K562 (cell line): ENCODE data around the gene OSCP1. TPM values are rescaled to one million over a fixed set of nuclear protein-coding genes. Genes with fewer than 3 reads are reported as not detected.
A peak's percentile ranks its signal among the peaks of the same experiment; 100 is the strongest.

ENCODE experiments used
- ATAC-seq: fragments of 200-7000 bp; cut with Tn5 transposase; 3 replicates; pipeline ENCODE4 v1.9.1; 2020; ENCODE audit warnings: moderate library complexity
- BruUV-seq: library from RNA; stranded (reverse); fragments of 400-500 nt; replicated peaks from 2 replicates; lab custom pipeline; 2021; lab: Mats Ljungman, UMichigan
- CTCF ChIA-PET: fragments of 300-600 bp; formaldehyde crosslinking; extraction: SDS; loops from one replicate; lab custom pipeline; 2021; ENCODE audit warnings: low intra/inter-chr PET ratio; lab: Yijun Ruan, JAX
- POLR2A ChIA-PET: fragments of 300-600, 350-650 bp; sonication (Branson Sonifier 250); formaldehyde crosslinking; extraction: SDS; loops from one replicate; lab custom pipeline; 2021; ENCODE audit warnings: antibody characterized with exemption, inconsistent platforms; lab: Yijun Ruan, JAX
- DNase-seq, 4 experiments: peaks; one replicate each; pipeline versions ENCODE4 v3.0.0 to v3.0.0-alpha.2; 2011 to 2018; ENCODE audit warnings: low spot score in 3 of 4, mixed read lengths in 3 of 4; ENCODE audit errors: extremely low read depth in 1 of 4
- FAIRE-seq: peaks from 2 replicates; lab custom pipeline; 2011; peaks lifted over from hg19 to GRCh38; lab: Jason Lieb, UNC
- H2AFZ ChIP-seq: 2 replicates; pipeline ENCODE4 v1.6.0; 2011; ENCODE audit warnings: low read depth, low read length, control low read depth, inconsistent platforms
- H3K27ac ChIP-seq: fragments of 200-600 bp; 3 replicates; pipeline ENCODE4 v1.8.0; 2011; ENCODE audit warnings: low read depth, mild to moderate bottlenecking, control low read depth, inconsistent platforms, low read length, moderate library complexity, mixed read lengths; ENCODE audit errors: extremely low read depth
- H3K27me3 ChIP-seq, 2 experiments: fragments of 300-600 bp in 1 of 2; 2 replicates in 1 of 2; 3 replicates in 1 of 2; pipeline versions ENCODE4 v1.6.0 to v1.8.0; 2011; ENCODE audit warnings: inconsistent platforms in 2 of 2, low read length in 2 of 2, mild to moderate bottlenecking in 1 of 2, mixed read lengths in 1 of 2, moderate library complexity in 1 of 2; ENCODE audit not compliant: control insufficient read depth in 2 of 2, insufficient read depth in 2 of 2
- H3K36me3 ChIP-seq: fragments of 300-600 bp; 3 replicates; pipeline ENCODE4 v1.8.0; 2011; ENCODE audit warnings: mild to moderate bottlenecking, low read length, inconsistent platforms; ENCODE audit not compliant: control insufficient read depth, insufficient read depth
- H3K4me1 ChIP-seq, 2 experiments: fragments of 200-600 bp in 1 of 2; replicated peaks in 1 of 2; 2 replicates in 1 of 2; 3 replicates in 1 of 2; pipeline versions ENCODE4 v1.5.1 to v1.8.0; 2011; ENCODE audit warnings: inconsistent platforms in 2 of 2, low read length in 2 of 2, mild to moderate bottlenecking in 1 of 2, mixed read lengths in 1 of 2, moderate library complexity in 1 of 2; ENCODE audit not compliant: control insufficient read depth in 2 of 2, insufficient read depth in 2 of 2
- H3K4me2 ChIP-seq: 2 replicates; pipeline ENCODE4 v1.6.1; 2011; ENCODE audit warnings: low read length, control low read depth, inconsistent platforms, mixed read lengths; ENCODE audit not compliant: insufficient read depth
- H3K4me3 ChIP-seq: fragments of 200-600 bp; sonication (generic), shearing (Covaris generic); 2 replicates; pipeline ENCODE4 v1.5.1; 2016; ENCODE audit warnings: control low read depth, inconsistent platforms
- H3K79me2 ChIP-seq: fragments of 200-600 bp; 3 replicates; pipeline ENCODE4 v1.8.0; 2011; ENCODE audit warnings: low read length, inconsistent platforms; ENCODE audit not compliant: control insufficient read depth, insufficient read depth
- H3K9ac ChIP-seq, 2 experiments: 2 replicates each; pipeline versions ENCODE4 v1.6.0 to v1.6.1; 2011; ENCODE audit warnings: low read depth in 2 of 2, low read length in 2 of 2, control low read depth in 1 of 2, inconsistent platforms in 1 of 2, mild to moderate bottlenecking in 1 of 2, mixed read lengths in 1 of 2; ENCODE audit not compliant: insufficient read depth in 1 of 2
- H3K9me1 ChIP-seq: one replicate; pipeline ENCODE4 v1.6.0; 2011; ENCODE audit warnings: inconsistent platforms, mild to moderate bottlenecking, low read length, moderate library complexity; ENCODE audit not compliant: control insufficient read depth, insufficient read depth
- H3K9me3 ChIP-seq: replicated peaks from 2 replicates; pipeline ENCODE4 v1.5.1; 2011; ENCODE audit warnings: low read depth, low read length, inconsistent platforms; ENCODE audit not compliant: control insufficient read depth, insufficient read depth
- H4K20me1 ChIP-seq: replicated peaks from 2 replicates; pipeline ENCODE4 v1.6.1; 2011; ENCODE audit warnings: low read length, inconsistent platforms, mixed read lengths; ENCODE audit not compliant: control insufficient read depth, insufficient read depth
- GABPA ChIP-seq: fragments of 200-800 bp; sonication (Bioruptor generic); conservative IDR thresholded peaks from 2 replicates; pipeline ENCODE4 v1.6.1; 2016; ENCODE audit warnings: low read depth, missing genetic modification characterization, missing compliant biosample characterization
- HDAC8 ChIP-seq: fragments of 450-650 bp; IDR thresholded peaks from 2 replicates; pipeline ENCODE4 v1.6.1; 2016; ENCODE audit warnings: mild to moderate bottlenecking, missing genetic modification characterization, moderate library complexity, missing compliant biosample characterization
- KLF6 ChIP-seq: fragments of 250-450 bp; sonication (Bioruptor Pico); IDR thresholded peaks from 2 replicates; pipeline ENCODE4 v1.4.0; 2020; ENCODE audit warnings: mild to moderate bottlenecking, moderate library complexity, borderline replicate concordance
- LARP7 ChIP-seq: fragments of 450-650 bp; IDR thresholded peaks from 2 replicates; pipeline ENCODE4 v1.6.1; 2016
- MTA1 ChIP-seq: fragments of 450-650 bp; IDR thresholded peaks from 2 replicates; pipeline ENCODE4 v1.6.1; 2017; ENCODE audit warnings: borderline replicate concordance
- NFRKB ChIP-seq: fragments of 450-650 bp; IDR thresholded peaks from 2 replicates; pipeline ENCODE4 v1.6.1; 2016; ENCODE audit warnings: low read depth
- POLR2H ChIP-seq: IDR thresholded peaks from 2 replicates; pipeline ENCODE4 v1.6.1; 2016; ENCODE audit warnings: missing genetic modification characterization, low read depth, mild to moderate bottlenecking, control low read depth, missing compliant biosample characterization, moderate library complexity
- RB1 ChIP-seq: fragments of 450-650 bp; IDR thresholded peaks from 2 replicates; pipeline ENCODE4 v1.6.1; 2017; ENCODE audit warnings: low read depth, mild to moderate bottlenecking
- SMAD2 ChIP-seq: fragments of 150-350 bp; IDR thresholded peaks from 2 replicates; pipeline ENCODE4 v1.6.1; 2014; ENCODE audit warnings: low read depth, mild to moderate bottlenecking, low read length
- ZC3H4 ChIP-seq: sonication (generic); formaldehyde crosslinking; IDR thresholded peaks from 2 replicates; pipeline ENCODE4 v1.9.0; 2021; ENCODE audit warnings: missing genetic modification reagents, borderline replicate concordance
- WGBS: fragments of 100-300 bp; shearing (Covaris generic); methylation state at CpG from one replicate; pipeline ENCODE4 v1.1.6; 2016; ENCODE audit warnings: low coverage, mixed read lengths; ENCODE audit not compliant: insufficient coverage; ENCODE audit errors: missing lambda C conversion rate; 5-methylcytosine and 5-hydroxymethylcytosine counted together
- in situ Hi-C: fragments of 300-500 bp; cut with MboI; formaldehyde crosslinking; loops from 4 replicates; pipeline ENCODE4 v1.15.0; 2018; ENCODE audit warnings: inconsistent platforms, mixed read lengths
- intact Hi-C: fragments of 100-400 bp; cut with micrococcal nuclease; formaldehyde crosslinking; loops from 2 replicates; pipeline ENCODE4 v1.14.2; 2022
- polyA plus RNA-seq, 8 experiments: library from polyadenylated mRNA; depleted of rRNA in 4 of 8; stranded (reverse) in 5 of 8; unstranded in 3 of 8; fragments of >200 nt; fragmentation: Nextera tagmentation in 2 of 8; fragmentation: Illumina TruSeq in 1 of 8; extraction: Ambion mirVana in 2 of 8; extraction: Trizol in 1 of 8; gene quantifications; 2 replicates each; pipeline versions ENCODE4 v1.2.1 to v1.2.3, GENCODE V29; 2011 to 2014; ENCODE audit warnings: inconsistent platforms in 1 of 8, missing spikeins in 1 of 8
- total RNA-seq, 7 experiments: library from RNA; depleted of rRNA in 6 of 7; stranded (reverse); fragments of >200 nt in 6 of 7; fragmentation: Illumina TruSeq in 2 of 7; extraction: Trizol in 2 of 7; gene quantifications; 2 replicates each; pipeline versions ENCODE4 v1.2.1 to v1.2.3, GENCODE V29; 2011 to 2021; ENCODE audit warnings: low replicate concordance in 1 of 7
- TF ChIP-seq, protein P1 (sequence below): fragments of 450-650 bp; IDR thresholded peaks from 2 replicates; pipeline ENCODE4 v1.6.1; 2014; ENCODE audit warnings: low read depth, mild to moderate bottlenecking, moderate library complexity, borderline replicate concordance
- TF ChIP-seq, protein P2 (sequence below): sonication (generic); formaldehyde crosslinking; IDR thresholded peaks from 2 replicates; pipeline ENCODE4 v1.8.0; 2022; ENCODE audit warnings: mild to moderate bottlenecking, missing genetic modification reagents, borderline replicate concordance
- TF ChIP-seq, protein P3 (sequence below): fragments of 450-650 bp; IDR thresholded peaks from one replicate; pipeline ENCODE4 v1.6.1; 2018; ENCODE audit warnings: mild to moderate bottlenecking, moderate library complexity; ENCODE audit not compliant: partially characterized antibody

Gene OSCP1
- total and polyA plus RNA-seq, 9 of the 15 experiments (the other 6 are each of a cell fraction or from before 2014, with no cell fraction given), result 0.15 to 0.40 (median 0.33) TPM; not detected in 5

DNA sequence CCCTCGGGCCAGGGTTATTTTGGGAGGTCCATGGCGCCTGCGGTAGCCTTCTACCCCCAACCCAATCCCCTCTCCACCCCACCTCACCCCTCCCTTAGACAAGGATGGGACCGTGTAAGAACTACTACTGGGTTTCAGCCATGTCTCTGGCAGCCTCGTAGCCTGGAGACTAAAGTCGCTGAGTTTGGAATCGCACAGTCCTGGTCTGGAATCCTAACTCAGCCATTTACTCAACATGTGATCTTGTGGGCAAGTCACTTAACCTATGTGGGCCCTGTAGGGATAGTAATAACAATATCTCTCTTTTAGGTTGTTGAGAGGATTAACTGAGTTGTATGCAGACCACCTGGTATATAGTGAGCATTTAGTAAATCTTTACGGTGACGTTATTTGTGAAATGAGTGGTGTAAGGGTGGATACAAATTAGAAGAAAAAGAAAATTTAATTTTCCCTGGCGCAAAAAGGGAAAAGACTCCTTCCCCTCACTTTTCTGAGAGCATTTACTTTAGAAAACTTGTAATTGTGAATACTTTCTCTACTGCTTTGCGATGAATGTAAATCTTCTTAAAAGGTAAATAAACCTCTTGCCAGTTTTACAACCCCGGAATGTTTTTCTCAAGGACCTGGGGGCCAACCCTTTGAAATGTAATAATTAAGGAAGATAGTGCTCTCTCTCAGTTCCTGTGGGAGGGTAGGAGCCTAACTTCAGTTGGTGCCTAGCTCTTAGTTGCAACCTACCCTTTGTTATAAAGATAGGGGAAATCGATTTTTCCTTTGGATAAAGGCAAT is 14.5 kb upstream of the OSCP1 start (continued):
- TF ChIP-seq, protein P1, sequence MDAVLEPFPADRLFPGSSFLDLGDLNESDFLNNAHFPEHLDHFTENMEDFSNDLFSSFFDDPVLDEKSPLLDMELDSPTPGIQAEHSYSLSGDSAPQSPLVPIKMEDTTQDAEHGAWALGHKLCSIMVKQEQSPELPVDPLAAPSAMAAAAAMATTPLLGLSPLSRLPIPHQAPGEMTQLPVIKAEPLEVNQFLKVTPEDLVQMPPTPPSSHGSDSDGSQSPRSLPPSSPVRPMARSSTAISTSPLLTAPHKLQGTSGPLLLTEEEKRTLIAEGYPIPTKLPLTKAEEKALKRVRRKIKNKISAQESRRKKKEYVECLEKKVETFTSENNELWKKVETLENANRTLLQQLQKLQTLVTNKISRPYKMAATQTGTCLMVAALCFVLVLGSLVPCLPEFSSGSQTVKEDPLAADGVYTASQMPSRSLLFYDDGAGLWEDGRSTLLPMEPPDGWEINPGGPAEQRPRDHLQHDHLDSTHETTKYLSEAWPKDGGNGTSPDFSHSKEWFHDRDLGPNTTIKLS, result no peak
- TF ChIP-seq POLR2H (no peak), RB1 (0 out of 2 replicates have a peak, but pooled peaks have one; percentile 5), GABPA (tag) (0 out of 2 replicates have a peak, but pooled peaks have one; percentile 17)

DNA sequence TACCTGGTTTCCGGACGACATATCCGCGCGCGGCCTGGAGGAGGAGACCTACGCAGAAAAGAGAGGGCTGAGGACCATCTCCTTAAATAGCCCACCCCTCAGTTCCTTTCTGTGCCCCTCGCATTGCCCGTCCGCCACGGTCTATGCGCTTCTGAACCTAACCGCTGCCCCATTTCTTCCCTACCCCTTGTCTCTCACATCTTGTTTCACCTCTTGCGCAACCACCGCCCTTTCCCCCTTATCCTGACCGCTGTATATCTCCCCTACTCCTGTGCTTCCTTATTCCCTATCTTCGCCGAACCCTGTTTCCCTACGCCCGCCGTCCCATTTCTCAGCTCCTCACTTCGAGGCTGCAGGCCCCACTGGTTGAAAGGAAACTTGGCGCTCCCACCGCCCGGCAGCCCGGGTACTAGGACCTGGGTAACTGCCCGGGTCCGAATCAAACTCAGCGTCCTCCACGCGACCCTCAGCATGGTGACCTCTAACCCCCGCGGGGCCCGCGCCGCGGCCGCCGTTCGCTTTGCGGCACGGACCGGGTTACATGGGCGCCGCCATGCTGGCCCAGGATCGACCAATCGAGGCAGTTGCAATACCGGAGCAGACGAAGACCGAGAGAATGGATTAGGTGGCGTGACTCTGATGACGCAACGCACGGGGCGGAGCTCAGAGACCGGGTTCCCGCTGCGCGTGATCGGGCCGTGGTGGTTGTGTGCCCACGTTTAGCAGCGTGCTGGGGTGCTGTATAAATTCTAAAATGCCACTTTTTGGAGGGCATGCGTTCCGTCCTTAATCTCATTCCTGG is 13.8 kb upstream of the OSCP1 start, which contains the start of gene MRPS15:
MRPS15 (minus strand) TSS at position 582 of the 802 bp plus-strand sequence; CDS start at position 473, 109 bp downstream.
- peak within 1 kb of the TSS; percentile 94 for H3K4me2 ChIP-seq
- POLR2A ChIA-PET, result interaction anchor here (0.6 to 3.9 kb wide), 15 partner anchors 10 to 461 kb away, joined by 3 to 37 read pairs (median 3); partner anchors contain the start of genes CSF3R and OSCP1
- in situ Hi-C loops, result no loop called here
- TF ChIP-seq, protein P2, sequence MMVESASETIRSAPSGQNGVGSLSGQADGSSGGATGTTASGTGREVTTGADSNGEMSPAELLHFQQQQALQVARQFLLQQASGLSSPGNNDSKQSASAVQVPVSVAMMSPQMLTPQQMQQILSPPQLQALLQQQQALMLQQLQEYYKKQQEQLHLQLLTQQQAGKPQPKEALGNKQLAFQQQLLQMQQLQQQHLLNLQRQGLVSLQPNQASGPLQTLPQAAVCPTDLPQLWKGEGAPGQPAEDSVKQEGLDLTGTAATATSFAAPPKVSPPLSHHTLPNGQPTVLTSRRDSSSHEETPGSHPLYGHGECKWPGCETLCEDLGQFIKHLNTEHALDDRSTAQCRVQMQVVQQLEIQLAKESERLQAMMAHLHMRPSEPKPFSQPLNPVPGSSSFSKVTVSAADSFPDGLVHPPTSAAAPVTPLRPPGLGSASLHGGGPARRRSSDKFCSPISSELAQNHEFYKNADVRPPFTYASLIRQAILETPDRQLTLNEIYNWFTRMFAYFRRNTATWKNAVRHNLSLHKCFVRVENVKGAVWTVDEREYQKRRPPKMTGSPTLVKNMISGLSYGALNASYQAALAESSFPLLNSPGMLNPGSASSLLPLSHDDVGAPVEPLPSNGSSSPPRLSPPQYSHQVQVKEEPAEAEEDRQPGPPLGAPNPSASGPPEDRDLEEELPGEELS (CRISPR knock-in tag), result peak; percentile 85
- TF ChIP-seq LARP7 (peak; percentile 83; the same call in 1 of the 2 replicates), ZC3H4 (CRISPR knock-in tag) (no peak), HDAC8 (no peak; the same call in 1 of the 2 replicates), NFRKB (no peak; the same call in none of the 2 replicates), SMAD2 (peak; percentile 12; the same call in 1 of the 2 replicates), MTA1 (peak; percentile 86), KLF6 (peak; percentile 55; the same call in 1 of the 2 replicates)
- TF ChIP-seq, protein P3, sequence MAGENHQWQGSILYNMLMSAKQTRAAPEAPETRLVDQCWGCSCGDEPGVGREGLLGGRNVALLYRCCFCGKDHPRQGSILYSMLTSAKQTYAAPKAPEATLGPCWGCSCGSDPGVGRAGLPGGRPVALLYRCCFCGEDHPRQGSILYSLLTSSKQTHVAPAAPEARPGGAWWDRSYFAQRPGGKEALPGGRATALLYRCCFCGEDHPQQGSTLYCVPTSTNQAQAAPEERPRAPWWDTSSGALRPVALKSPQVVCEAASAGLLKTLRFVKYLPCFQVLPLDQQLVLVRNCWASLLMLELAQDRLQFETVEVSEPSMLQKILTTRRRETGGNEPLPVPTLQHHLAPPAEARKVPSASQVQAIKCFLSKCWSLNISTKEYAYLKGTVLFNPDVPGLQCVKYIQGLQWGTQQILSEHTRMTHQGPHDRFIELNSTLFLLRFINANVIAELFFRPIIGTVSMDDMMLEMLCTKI, result no peak

More for the DNA sequence above, 13.8 kb upstream of the OSCP1 start, which contains the start of gene MRPS15:
- under 1% methylated on average over 65 of the region's 65 CpGs for WGBS
- H3K9me3 ChIP-seq, result no peaks in the 10 kb centered on the region
- H2AFZ ChIP-seq, result peak within 1 kb of the TSS; percentile 78
- peak within 1 kb of the TSS; percentile 94 to 98 for H3K9ac ChIP-seq
- H3K4me1 ChIP-seq, result peaks cover 16 to 24% of the 10 kb centered on the region in 2 experiments
- H3K4me3 ChIP-seq, result peak within 1 kb of the TSS; percentile 93
- ATAC-seq (peak; percentile 91), DNase-seq (peak; percentile 96 to 99 (median 97)), FAIRE-seq (peak; percentile 94)
- H3K36me3 ChIP-seq, result peaks cover 37% of the 10 kb centered on the region
- no TSS peak for BruUV-seq
- CTCF ChIA-PET, result interaction anchor here (1.1 kb wide), 1 partner anchor 18 kb away, joined by 3 read pairs; no protein-coding TSS in a partner anchor
- H3K9me1 ChIP-seq, result peaks cover 2% of the 10 kb centered on the region
- peak within 1 kb of the TSS; percentile 97 for H3K27ac ChIP-seq
- no peaks in the 10 kb centered on the region for H4K20me1 ChIP-seq
- no peaks in the 10 kb centered on the region for H3K27me3 ChIP-seq
- intact Hi-C loops, result no loop called here
- peaks cover 28% of the 10 kb centered on the region for H3K79me2 ChIP-seq
